ENCODE measurements around the gene CELF2. TPM values are rescaled to one million over a fixed set of nuclear protein-coding genes. Genes with fewer than 3 reads are reported as not detected.

CELF2 gene
- total RNA-seq, 2 donors from 2014 or later = 10.4 to 11.2 TPM

- Histone ChIP-seq H3K36me3 (replicated peaks in 1 of 2; ENCODE audit: insufficient read depth in 1 of 2, low read depth in 2 of 2) (no peaks in the 10 kb centered on the region), H3K4me3 (no peak overlapping the region), H3K27ac (no peak overlapping the region), H3K4me1 (peaks cover 11% of the 10 kb centered on the region), H3K9me3 (no peaks in the 10 kb centered on the region), H3K27me3 (no peaks in the 10 kb centered on the region)
- ATAC-seq = no peak
- intact Hi-C loops (cut with DNase I) = no loop called here
- TF ChIP-seq, protein P1, sequence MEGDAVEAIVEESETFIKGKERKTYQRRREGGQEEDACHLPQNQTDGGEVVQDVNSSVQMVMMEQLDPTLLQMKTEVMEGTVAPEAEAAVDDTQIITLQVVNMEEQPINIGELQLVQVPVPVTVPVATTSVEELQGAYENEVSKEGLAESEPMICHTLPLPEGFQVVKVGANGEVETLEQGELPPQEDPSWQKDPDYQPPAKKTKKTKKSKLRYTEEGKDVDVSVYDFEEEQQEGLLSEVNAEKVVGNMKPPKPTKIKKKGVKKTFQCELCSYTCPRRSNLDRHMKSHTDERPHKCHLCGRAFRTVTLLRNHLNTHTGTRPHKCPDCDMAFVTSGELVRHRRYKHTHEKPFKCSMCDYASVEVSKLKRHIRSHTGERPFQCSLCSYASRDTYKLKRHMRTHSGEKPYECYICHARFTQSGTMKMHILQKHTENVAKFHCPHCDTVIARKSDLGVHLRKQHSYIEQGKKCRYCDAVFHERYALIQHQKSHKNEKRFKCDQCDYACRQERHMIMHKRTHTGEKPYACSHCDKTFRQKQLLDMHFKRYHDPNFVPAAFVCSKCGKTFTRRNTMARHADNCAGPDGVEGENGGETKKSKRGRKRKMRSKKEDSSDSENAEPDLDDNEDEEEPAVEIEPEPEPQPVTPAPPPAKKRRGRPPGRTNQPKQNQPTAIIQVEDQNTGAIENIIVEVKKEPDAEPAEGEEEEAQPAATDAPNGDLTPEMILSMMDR (IDR thresholded peaks at IDR 0.05) = no peak
- no peak for TF ChIP-seq POLR2A (IDR thresholded peaks at IDR 0.05)
- WGBS, 2 donors = 82 to 92% methylated on average over 13 of the region's 13 CpGs
- DNase-seq = no peak
Measured at GRCh38 chr10:11208908-11209829, 191.5 kb downstream of the CELF2 start.

DNA sequence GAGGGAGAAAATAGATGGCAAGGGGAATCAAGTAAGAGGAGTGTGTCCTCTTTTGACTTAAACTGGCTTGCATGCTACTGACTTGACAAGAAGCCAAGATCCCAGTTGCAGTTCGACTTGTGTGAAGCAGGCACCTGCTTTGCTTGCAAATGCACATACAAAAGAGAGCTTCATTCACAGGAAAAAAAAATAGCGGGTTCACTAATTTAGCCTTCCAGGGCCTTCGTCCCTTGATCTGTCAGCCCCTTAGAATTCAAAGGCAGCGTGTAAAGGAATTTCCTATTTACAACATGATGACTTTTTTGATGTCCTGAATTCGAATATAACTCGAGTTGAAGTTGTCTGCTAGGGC lies 192.1 kb downstream of the CELF2 start:
- ATAC-seq (no peak), DNase-seq (peak; percentile 19 to 68 (median 48))
- 16 to 22% methylated on average over 6 of the region's 6 CpGs for WGBS, 2 donors
- Histone ChIP-seq H3K4me3 (no peak overlapping the region), H3K27ac (no peak overlapping the region), H3K36me3 (replicated peaks in 1 of 2; ENCODE audit: insufficient read depth in 1 of 2, low read depth in 2 of 2) (no peaks in the 10 kb centered on the region), H3K4me1 (peaks cover 11% of the 10 kb centered on the region), H3K9me3 (no peaks in the 10 kb centered on the region), H3K27me3 (no peaks in the 10 kb centered on the region)
- intact Hi-C loops (cut with DNase I) = no loop called here
- TF ChIP-seq, protein P1 (IDR thresholded peaks at IDR 0.05) = no peak
- TF ChIP-seq POLR2A (IDR thresholded peaks at IDR 0.05) = no peak

DNA sequence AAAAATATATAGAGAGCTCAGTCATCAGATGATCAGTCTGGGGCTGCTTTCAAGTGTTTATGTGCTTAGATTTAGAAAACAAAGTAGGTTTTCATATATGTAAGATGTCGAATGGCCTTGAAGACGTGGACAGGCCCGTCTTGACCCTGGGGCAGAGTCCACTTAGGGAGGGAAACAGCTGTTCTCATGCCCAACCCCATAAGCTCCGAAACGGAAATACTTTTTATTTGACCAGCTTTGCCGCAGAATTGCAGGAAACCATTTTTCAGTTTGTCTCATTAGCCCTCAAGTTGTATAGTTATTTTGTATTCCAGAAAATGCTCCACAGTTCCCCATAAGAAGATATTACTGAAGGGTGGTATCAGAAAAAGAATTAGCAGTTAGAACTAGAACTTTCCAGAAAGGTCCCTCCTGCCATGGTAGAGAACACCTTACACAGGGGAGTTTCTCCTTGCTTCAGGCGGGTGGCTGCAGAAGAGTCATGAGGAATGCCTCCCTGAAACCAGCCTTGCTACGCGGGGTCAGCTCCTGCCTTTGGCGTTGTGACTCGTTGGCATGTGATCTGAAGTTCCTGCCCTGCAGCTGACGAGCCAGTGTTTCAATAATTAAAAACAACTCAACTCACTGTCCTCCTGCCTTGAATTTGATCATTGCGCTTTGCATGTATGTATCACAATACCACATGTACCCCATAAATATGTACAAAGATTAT lies 192.7 kb downstream of the CELF2 start:
- TF ChIP-seq, protein P1 (IDR thresholded peaks at IDR 0.05) = no peak
- intact Hi-C loops (cut with DNase I) = no loop called here
- WGBS, 2 donors = 47 to 51% methylated on average over 13 of the region's 13 CpGs

GRCh38 chr10:11212288-11213085 lies 194.8 kb downstream of the CELF2 start:
- peaks cover 11% of the 10 kb centered on the region for H3K4me1 ChIP-seq

More for the DNA sequence above, 192.7 kb downstream of the CELF2 start:
- DNase-seq = peak in 1 of 4 donors; percentile 24
- Histone ChIP-seq H3K36me3 (replicated peaks in 1 of 2; ENCODE audit: insufficient read depth in 1 of 2, low read depth in 2 of 2) (no peaks in the 10 kb centered on the region), H3K27me3 (no peaks in the 10 kb centered on the region), H3K27ac (no peak overlapping the region), H3K4me1 (peaks cover 11% of the 10 kb centered on the region), H3K4me3 (no peak overlapping the region), H3K9me3 (no peaks in the 10 kb centered on the region)
- ATAC-seq = no peak

More at GRCh38 chr10:11212288-11213085, 194.8 kb downstream of the CELF2 start:
- Histone ChIP-seq H3K4me3 (no peak overlapping the region), H3K27ac (no peak overlapping the region), H3K9me3 (no peaks in the 10 kb centered on the region), H3K36me3 (replicated peaks in 1 of 2; ENCODE audit: insufficient read depth in 1 of 2, low read depth in 2 of 2) (no peaks in the 10 kb centered on the region), H3K27me3 (no peaks in the 10 kb centered on the region)
- TF ChIP-seq, protein P1 (IDR thresholded peaks at IDR 0.05) = no peak
- TF ChIP-seq POLR2A (IDR thresholded peaks at IDR 0.05) = no peak
- intact Hi-C loops (cut with DNase I) = no loop called here
- DNase-seq (no peak), ATAC-seq (no peak)
- WGBS, 2 donors = 68 to 76% methylated on average over 7 of the region's 7 CpGs

Measured in body of pancreas (tissue), 4 donors.